WTC11 (cell line): Measurements from ENCODE around the gene CALY.

Experiments
- TP53 ChIP-seq: sonication (generic); formaldehyde crosslinking; IDR thresholded peaks from 2 replicates; pipeline ENCODE4 v1.8.1; 2023; ENCODE audit warnings: mild to moderate bottlenecking, missing genetic modification reagents
- TF ChIP-seq, protein P1 (sequence below): fragments of 200-600 bp; IDR thresholded peaks from 2 replicates; pipeline ENCODE4 v1.8.0; 2022; ENCODE audit warnings: antibody characterized with exemption
- TF ChIP-seq, protein P2 (sequence below): sonication (generic); formaldehyde crosslinking; IDR thresholded peaks from 2 replicates; pipeline ENCODE4 v1.8.0; 2022; ENCODE audit warnings: missing genetic modification reagents
- TF ChIP-seq, protein P3 (sequence below): fragments of 250-450 bp; sonication (Bioruptor Pico); IDR thresholded peaks from 2 replicates; pipeline ENCODE4 v1.9.0; 2021; ENCODE audit warnings: moderate library complexity, mild to moderate bottlenecking, inconsistent platforms, borderline replicate concordance
- TF ChIP-seq, protein P4 (sequence below): sonication (generic); formaldehyde crosslinking; IDR thresholded peaks from 2 replicates; pipeline ENCODE4 v1.8.1; 2023; ENCODE audit warnings: mild to moderate bottlenecking, missing genetic modification reagents, moderate library complexity

DNA sequence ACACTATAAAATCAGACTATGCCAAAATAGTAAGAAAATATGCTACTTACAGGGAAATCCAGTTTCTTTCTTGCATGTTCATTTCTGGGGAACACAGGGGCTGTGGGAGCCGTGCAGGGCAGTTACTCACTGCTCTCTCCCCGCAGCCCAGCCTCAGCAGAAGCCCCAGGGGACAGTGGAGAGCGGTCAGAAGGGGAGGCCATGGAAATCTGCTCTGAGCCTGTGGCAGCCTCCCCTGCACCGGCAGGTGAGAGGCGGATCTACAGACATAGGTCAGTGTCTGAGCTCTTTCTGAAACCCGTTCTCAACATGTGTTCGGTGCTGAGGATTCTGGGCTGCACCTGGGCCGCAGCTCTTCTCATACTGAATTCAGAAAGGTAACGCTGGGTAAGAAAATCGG lies 25.1 kb downstream of the CALY start:
- TF ChIP-seq, protein P1, sequence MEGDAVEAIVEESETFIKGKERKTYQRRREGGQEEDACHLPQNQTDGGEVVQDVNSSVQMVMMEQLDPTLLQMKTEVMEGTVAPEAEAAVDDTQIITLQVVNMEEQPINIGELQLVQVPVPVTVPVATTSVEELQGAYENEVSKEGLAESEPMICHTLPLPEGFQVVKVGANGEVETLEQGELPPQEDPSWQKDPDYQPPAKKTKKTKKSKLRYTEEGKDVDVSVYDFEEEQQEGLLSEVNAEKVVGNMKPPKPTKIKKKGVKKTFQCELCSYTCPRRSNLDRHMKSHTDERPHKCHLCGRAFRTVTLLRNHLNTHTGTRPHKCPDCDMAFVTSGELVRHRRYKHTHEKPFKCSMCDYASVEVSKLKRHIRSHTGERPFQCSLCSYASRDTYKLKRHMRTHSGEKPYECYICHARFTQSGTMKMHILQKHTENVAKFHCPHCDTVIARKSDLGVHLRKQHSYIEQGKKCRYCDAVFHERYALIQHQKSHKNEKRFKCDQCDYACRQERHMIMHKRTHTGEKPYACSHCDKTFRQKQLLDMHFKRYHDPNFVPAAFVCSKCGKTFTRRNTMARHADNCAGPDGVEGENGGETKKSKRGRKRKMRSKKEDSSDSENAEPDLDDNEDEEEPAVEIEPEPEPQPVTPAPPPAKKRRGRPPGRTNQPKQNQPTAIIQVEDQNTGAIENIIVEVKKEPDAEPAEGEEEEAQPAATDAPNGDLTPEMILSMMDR: no peak
- TF ChIP-seq, protein P2, sequence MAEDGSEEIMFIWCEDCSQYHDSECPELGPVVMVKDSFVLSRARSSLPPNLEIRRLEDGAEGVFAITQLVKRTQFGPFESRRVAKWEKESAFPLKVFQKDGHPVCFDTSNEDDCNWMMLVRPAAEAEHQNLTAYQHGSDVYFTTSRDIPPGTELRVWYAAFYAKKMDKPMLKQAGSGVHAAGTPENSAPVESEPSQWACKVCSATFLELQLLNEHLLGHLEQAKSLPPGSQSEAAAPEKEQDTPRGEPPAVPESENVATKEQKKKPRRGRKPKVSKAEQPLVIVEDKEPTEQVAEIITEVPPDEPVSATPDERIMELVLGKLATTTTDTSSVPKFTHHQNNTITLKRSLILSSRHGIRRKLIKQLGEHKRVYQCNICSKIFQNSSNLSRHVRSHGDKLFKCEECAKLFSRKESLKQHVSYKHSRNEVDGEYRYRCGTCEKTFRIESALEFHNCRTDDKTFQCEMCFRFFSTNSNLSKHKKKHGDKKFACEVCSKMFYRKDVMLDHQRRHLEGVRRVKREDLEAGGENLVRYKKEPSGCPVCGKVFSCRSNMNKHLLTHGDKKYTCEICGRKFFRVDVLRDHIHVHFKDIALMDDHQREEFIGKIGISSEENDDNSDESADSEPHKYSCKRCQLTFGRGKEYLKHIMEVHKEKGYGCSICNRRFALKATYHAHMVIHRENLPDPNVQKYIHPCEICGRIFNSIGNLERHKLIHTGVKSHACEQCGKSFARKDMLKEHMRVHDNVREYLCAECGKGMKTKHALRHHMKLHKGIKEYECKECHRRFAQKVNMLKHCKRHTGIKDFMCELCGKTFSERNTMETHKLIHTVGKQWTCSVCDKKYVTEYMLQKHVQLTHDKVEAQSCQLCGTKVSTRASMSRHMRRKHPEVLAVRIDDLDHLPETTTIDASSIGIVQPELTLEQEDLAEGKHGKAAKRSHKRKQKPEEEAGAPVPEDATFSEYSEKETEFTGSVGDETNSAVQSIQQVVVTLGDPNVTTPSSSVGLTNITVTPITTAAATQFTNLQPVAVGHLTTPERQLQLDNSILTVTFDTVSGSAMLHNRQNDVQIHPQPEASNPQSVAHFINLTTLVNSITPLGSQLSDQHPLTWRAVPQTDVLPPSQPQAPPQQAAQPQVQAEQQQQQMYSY (CRISPR knock-in tag): no peak
- TF ChIP-seq, protein P3, sequence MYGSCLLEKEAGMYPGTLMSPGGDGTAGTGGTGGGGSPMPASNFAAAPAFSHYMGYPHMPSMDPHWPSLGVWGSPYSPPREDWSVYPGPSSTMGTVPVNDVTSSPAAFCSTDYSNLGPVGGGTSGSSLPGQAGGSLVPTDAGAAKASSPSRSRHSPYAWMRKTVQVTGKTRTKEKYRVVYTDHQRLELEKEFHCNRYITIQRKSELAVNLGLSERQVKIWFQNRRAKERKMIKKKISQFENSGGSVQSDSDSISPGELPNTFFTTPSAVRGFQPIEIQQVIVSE (CRISPR knock-in tag): no peak
- TF ChIP-seq, protein P4, sequence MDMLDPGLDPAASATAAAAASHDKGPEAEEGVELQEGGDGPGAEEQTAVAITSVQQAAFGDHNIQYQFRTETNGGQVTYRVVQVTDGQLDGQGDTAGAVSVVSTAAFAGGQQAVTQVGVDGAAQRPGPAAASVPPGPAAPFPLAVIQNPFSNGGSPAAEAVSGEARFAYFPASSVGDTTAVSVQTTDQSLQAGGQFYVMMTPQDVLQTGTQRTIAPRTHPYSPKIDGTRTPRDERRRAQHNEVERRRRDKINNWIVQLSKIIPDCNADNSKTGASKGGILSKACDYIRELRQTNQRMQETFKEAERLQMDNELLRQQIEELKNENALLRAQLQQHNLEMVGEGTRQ: no peak
- TF ChIP-seq TP53 (CRISPR knock-in tag): no peak
